ENCODE results near the gene LRRC61.
"Not testable (repeated sequence)": the region's sequence is repeated elsewhere in the genome, so short reads cannot be mapped to it uniquely, and the experiment has no call there.

LRRC61 gene

GRCh38 chr7:150308575-150308974 is 14.6 kb upstream of the LRRC61 start:
- DNase-seq = no peak

GRCh38 chr7:150311146-150311545 is 12.0 kb upstream of the LRRC61 start:
- DNase-seq = no peak

DNA sequence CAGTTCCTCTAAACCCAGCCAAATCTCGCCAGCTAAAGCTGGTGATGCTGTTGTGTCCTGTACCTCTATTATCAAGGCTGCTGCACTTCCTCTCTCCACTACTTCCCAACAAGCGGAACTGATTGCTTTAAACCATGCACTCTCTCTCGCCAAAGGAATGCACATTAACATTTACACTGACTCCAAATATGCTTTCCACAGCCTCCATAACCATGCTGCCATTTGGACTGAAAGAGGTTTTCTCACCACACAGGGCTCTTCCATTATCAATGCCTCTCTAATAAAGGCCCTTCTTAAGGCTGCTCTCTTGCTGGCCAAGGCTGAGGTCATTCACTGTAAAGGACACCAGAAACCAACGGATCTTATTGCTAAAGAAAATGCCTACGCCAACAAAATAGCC is 11.4 kb upstream of the LRRC61 start:
- DNase-seq = no peak

- not testable (repeated sequence) for DNase-seq
These were observed 10.3 kb upstream of the LRRC61 start for GRCh38 chr7:150312649-150313366.

DNA sequence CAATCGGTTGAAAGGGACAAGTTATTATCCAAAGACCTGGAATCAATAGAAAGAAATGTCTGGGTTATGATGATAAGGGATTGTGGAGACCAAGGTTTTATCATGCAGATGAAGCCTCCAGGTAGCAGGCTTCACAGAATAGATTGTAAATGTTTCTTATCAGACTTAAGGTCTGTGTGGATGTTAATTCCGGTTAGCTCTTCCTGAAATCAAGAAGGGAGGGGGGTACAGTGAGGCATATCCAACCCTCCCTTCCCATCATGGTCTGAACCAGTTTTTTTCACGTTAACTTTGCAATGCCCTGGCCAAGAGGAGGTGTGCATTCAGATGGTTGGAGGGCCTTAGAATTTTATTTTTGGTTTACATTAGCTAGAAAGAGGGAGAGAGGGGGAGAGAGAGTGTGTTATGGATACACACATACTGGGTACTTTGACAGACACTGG is 9.8 kb upstream of the LRRC61 start:
- no peak for DNase-seq

DNA sequence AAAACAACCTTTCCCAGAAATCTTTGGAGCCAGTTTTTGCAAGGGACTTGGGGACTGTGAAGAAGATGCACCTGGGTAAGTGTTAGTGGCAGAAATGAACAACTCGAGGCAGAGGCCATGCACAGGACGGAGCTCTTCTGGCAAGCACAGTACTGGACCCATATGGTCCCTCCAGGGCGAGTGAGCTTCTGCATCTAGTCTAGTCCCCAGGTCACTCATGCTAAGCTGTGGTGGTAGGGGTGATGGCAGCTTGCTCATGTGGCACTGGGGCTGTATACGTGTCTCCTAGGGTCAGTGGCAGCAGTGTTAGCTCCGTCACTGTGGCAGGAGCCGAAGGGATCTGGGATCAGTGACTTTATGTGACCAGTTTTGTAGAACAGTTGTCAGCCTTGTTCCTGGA is 9.3 kb upstream of the LRRC61 start:
- DNase-seq = no peak

- DNase-seq = no peak
These were observed 8.4 kb upstream of the LRRC61 start for GRCh38 chr7:150314639-150315239.

DNA sequence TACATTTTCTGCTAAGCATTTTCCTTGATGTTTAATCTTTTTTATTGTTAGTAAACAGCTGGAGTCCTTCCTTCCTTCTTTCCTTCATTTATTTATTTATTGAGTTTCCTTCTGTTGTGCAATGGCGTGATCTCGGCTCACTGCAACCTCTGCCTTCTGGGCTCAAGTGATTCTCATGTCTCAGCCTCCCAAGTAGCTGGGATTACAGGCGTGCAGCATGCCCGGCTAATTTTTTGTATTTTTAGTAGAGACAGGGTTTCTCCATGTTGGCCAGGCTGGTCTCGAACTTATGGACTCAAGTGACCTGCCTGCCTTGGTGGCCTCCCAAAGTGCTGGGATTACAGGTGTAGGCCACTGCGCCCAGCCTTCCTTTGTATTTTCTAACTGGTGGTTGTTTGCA is 6.2 kb upstream of the LRRC61 start:
- DNase-seq = not testable (repeated sequence)

DNA sequence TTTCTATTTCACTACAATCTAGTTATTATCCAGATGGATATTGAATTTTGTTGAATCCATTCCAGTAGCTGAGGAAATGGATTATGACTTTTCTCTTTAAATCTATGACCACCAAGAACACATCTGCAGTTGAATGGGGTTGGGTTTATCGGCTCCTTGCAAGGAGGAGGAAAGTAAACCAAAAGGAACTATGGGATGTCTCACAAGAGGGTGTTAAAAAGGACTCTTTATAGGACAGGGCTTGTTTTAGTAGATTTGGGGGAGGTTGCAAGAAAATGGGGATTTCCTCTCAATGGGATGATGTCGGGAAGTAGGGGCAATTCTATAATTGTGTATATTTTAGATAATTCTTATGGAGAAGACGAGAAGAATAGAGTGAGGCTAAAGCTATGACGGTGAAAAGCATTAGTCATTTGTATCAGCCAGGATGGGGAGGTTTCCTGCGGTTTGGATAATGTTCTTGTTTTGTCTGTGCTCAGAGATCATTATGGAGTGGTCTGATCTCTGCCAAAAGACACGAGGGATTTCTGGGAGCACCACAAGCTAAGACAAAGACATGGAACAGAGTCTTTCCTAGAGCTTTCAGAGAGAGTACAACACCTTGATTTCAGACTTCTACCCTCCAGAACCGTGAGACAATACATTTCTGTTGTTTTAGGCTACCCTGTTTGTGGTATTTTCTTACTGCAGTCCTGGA is 5.3 kb upstream of the LRRC61 start:
- no peak for DNase-seq

DNA sequence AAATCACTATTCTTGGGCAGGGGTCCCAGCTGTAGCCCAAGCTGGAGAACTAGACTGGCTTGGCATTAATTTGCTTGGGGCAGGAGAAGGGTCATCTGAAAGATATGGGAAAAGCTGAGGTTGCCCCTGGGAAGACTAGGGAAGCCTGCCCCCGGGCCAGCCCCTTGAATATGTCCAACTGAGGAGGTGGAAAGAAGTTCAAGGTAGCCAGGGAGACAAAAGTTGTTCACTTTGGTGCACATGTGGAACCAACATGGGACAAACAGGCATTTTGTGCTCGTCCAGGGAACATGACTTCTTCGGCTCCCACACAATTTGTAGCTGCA is 1.4 kb upstream of the LRRC61 start:
- no peak for DNase-seq

- no peak for DNase-seq
These were observed 882 bp upstream of the LRRC61 start for GRCh38 chr7:150322114-150322832.

DNA sequence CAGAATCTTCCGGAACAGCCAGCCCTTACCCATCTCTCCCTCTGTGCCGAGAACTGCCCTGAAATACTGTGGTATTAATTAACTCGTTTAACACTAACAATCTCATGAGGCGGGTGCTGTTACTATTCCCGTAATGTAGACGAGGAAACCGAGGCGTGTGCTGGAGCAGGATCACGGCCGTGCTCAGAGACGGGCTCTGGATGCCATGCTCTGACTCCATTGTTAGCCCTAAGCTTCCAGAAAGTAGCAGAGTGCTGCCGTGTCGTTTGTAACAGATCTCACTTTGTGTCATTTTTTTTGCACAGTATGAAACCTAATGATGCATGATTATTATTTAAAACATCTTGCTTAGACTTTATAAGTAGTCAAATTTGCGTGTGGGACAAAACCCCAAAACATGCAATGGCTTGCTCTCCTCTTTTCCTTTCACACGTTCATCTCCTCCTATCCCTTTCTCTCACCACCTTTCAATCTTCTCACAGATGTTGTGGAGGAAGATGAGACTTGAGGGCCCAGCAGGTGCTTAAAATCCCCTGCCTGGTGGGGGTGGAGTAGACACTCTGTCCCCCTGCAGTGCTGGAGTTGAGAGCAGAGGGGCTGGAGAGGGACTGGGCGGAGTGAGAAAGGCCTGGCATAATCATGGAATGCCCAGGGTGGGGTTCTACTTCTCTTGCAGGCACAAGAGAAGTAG is 672 bp downstream of the LRRC61 start:
- no peak for DNase-seq

DNA sequence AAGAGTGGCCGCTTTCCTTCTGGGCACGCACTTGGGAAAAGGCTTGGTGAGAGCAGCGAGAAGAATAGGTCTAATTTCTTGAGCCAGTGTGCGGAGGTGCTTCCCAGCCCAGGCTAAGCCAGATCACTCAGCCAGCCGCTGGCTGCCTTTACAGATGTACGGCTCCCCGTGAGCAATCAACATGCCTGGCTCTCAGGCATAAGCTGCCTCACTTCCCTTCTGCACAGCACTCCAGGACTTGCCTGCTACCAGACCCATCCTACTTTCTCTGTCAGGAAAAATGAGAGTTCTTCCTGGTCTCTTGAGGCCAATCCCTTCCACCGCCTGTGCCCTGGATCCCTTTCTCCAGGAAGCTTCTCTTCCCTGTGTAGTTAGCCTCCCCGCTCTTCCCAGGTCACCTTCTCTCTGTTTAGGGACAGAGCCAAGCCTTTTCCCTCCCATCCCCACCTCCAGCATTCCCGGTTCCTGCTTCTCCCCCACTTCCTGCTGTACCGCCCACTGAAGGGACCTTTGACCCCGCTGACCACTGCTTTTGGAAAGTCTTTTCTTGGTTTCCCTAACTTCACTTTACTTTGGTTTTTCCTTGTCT is 1.3 kb downstream of the LRRC61 start:
- no peak for DNase-seq

DNA sequence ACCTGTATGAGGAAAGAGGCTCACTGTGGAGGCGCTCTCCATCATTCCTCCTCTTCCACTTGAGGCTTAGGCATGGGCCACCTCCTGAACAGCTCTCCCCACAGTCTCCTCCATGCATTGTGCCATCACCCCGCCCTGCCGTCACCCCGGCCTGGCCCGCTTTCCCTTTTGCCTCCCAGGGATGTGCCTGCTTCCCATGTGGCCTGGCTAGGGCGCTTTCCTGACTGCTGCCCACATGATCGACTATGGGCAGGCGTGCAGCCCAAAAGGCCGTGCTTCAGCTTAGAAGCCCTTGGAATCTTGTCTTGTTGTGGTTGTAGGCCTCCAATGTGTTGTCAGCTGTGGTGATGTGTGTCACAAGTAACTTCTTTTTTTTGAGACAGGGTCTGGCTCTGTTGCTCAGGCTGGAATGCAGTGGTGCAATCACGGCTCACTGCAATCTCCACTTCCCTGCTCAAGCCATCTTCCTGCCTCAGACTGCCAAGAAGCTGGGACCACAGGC is 2.0 kb downstream of the LRRC61 start:
- no peak for DNase-seq

DNA sequence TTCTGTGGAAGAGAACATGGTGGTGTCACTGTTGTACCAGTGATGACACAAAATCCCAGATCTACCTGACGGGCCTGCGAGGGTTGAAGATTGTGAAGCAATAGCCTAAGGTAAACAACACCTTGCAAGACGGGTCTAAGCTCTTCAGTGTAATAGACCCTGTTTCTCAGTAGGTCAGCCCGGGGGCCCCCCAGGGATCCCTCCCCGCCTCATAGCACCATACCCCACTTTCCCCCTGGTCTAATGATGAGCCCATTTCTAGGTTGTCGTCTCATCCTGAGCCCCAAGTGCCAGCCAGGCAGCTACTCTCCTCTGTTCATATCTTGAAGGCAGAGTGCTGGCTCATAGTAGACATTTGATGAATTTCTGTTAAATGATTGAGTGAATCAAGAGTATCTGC is 2.7 kb downstream of the LRRC61 start:
- DNase-seq = no peak

- DNase-seq = no peak
These were observed 3.6 kb downstream of the LRRC61 start for GRCh38 chr7:150326657-150327268.

DNA sequence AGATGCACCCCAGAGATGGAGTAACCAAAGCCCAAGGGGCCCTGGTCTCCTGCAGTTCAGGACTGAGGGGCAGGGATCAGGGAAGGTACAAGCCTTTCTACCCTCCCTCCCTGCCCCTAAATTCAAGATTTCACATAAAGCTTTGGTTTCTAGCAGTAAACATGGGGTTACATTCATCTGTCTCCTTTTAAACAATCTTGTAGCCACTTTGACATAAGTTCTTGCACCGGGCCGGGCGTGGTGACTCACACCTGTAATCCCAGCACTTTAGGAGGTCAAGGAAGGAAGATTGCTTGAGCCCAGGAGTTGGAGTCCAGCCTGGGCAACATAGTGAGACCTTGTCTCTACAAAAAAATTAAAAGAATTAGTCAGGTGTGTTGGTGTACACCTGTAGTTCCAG is 4.2 kb downstream of the LRRC61 start:
- DNase-seq = no peak

- no peak for DNase-seq
These were observed 6.4 kb downstream of the LRRC61 start for GRCh38 chr7:150329331-150330120.

DNA sequence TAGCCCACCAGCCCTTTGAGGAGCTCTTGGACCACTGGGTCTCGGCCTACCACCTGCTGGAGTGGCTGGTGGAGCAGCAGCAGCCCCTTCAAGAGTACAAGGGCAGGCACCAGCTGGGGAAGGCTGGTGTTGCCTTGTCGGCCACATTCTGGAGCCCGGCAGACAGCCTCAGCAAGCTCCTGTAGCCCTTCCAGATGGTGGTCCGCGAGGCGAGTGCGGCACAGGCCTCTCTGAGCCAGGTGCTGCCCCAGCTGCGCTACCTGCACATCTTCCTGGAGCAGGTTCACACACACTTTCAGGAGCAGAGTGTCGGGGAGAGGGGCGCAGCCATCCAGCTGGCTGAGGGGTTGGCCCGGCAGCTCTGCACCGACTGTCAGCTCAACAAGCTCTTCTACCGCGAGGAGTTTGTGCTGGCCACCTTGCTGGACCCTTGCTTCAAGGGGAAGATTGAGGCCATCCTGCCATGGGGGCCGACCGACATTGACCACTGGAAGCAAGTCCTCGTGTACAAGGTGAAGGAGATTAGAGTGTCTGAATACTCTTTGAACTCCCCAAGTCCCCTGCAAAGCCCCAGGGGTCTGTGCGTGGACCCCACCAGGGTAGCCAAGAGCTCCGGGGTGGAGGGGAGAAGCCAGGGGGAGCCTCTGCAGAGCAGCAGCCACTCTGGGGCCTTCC is 7.2 kb downstream of the LRRC61 start:
- no peak for DNase-seq

- no peak for DNase-seq
These were observed 9.9 kb downstream of the LRRC61 start for GRCh38 chr7:150332852-150333635.
